GM23248 (cell line): ENCODE results near the gene MAN1C1.

Source experiments
- EZH2 ChIP-seq: fragments of 200-600 bp; sonication (generic); IDR thresholded peaks from 2 replicates; pipeline ENCODE4 v1.6.1; 2018; ENCODE audit warnings: antibody characterized with exemption, mild to moderate bottlenecking; ENCODE audit not compliant: insufficient read depth, poor library complexity, severe bottlenecking
- EZH2phosphoT487 ChIP-seq: fragments of 200-600 bp; sonication (generic); IDR thresholded peaks from 2 replicates; pipeline ENCODE4 v1.6.1; 2018; ENCODE audit warnings: antibody characterized with exemption, moderate library complexity, mild to moderate bottlenecking, low read depth; ENCODE audit not compliant: insufficient read depth

- no peak for TF ChIP-seq EZH2phosphoT487
- TF ChIP-seq EZH2, result no peak
These were observed 194.0 kb downstream of the MAN1C1 start for GRCh38 chr1:25810341-25811299.
